Endothelial cell of umbilical vein (primary cell): Measurements from ENCODE around the gene MRPL12. TPM values are rescaled to one million over a fixed set of nuclear protein-coding genes. Genes with fewer than 3 reads are reported as not detected.

Experiments
- BruUV-seq: library from RNA; stranded (reverse); fragments of 400-500 nt; replicated peaks from 2 replicates; lab custom pipeline; 2021; lab: Mats Ljungman, UMichigan
- CTCF ChIA-PET: fragments of 300-600, 350-600 bp; sonication (Branson Sonifier 250); formaldehyde crosslinking; loops from one replicate; lab custom pipeline; 2021; ENCODE audit warnings: antibody characterized with exemption, inconsistent platforms; lab: Charles Lee
- POLR2A ChIA-PET: fragments of 300-600, 350-600 bp; sonication (Branson Sonifier 250); formaldehyde crosslinking; loops from one replicate; lab custom pipeline; 2021; ENCODE audit warnings: antibody characterized with exemption, inconsistent platforms; lab: Charles Lee
- DNase-seq: peaks from one replicate; pipeline ENCODE4 v3.0.0-alpha.2; 2011; ENCODE audit warnings: low read depth, low spot score
- FAIRE-seq: peaks from 2 replicates; lab custom pipeline; 2011; peaks lifted over from hg19 to GRCh38; lab: Jason Lieb, UNC
- H2AFZ ChIP-seq: 2 replicates; pipeline ENCODE4 v1.6.0; 2012; ENCODE audit warnings: low read depth, low read length, control low read depth, inconsistent platforms
- H3K27ac ChIP-seq: 2 replicates; pipeline ENCODE4 v1.5.1; 2011; ENCODE audit warnings: low read depth, mild to moderate bottlenecking, control low read depth, low read length, moderate library complexity; ENCODE audit not compliant: insufficient read depth
- H3K27me3 ChIP-seq, 2 experiments: 2 replicates each; pipeline versions ENCODE4 v1.6.0 to v1.6.1; 2011; ENCODE audit warnings: low read length in 2 of 2, mixed read lengths in 1 of 2; ENCODE audit not compliant: control insufficient read depth in 2 of 2, insufficient read depth in 2 of 2
- H3K36me3 ChIP-seq, 2 experiments: 2 replicates in 1 of 2; 3 replicates in 1 of 2; pipeline ENCODE4 v1.5.1; 2011; ENCODE audit warnings: low read length in 2 of 2, mild to moderate bottlenecking in 1 of 2, moderate library complexity in 1 of 2; ENCODE audit not compliant: control insufficient read depth in 2 of 2, insufficient read depth in 2 of 2; ENCODE audit errors: extremely low read depth in 1 of 2
- H3K4me1 ChIP-seq: 3 replicates; pipeline ENCODE4 v1.5.1; 2011; ENCODE audit warnings: mild to moderate bottlenecking, low read length; ENCODE audit not compliant: control insufficient read depth, insufficient read depth; ENCODE audit errors: extremely low read depth
- H3K4me2 ChIP-seq: 2 replicates; pipeline ENCODE4 v1.6.1; 2011; ENCODE audit warnings: low read length, control low read depth, mixed read lengths; ENCODE audit not compliant: insufficient read depth
- H3K4me3 ChIP-seq, 3 experiments: fragments of 200-600 bp in 1 of 3; sonication (generic), shearing (Covaris generic) in 1 of 3; replicated peaks in 1 of 3; 2 replicates each; pipeline ENCODE4 v1.5.1; 2011 to 2016; ENCODE audit warnings: control low read depth in 3 of 3, low read length in 3 of 3, mild to moderate bottlenecking in 2 of 3, inconsistent platforms in 1 of 3, low read depth in 1 of 3, moderate library complexity in 1 of 3; ENCODE audit not compliant: insufficient read depth in 1 of 3
- H3K79me2 ChIP-seq: 2 replicates; pipeline ENCODE4 v1.6.0; 2012; ENCODE audit warnings: low read length, inconsistent platforms; ENCODE audit not compliant: control insufficient read depth, insufficient read depth
- H3K9ac ChIP-seq: replicated peaks from 2 replicates; pipeline ENCODE3; 2011; ENCODE audit warnings: low read length, control low read depth; ENCODE audit not compliant: insufficient read depth; ENCODE audit errors: extremely low read depth
- H3K9me1 ChIP-seq: replicated peaks from 3 replicates; pipeline ENCODE4 v1.6.0; 2011; ENCODE audit warnings: mild to moderate bottlenecking, low read length; ENCODE audit not compliant: control insufficient read depth, insufficient read depth; ENCODE audit errors: extremely low read depth
- H3K9me3 ChIP-seq: replicated peaks from 2 replicates; pipeline ENCODE4 v1.5.1; 2012; ENCODE audit warnings: low read length, inconsistent platforms; ENCODE audit not compliant: control insufficient read depth, insufficient read depth
- H4K20me1 ChIP-seq: replicated peaks from 2 replicates; pipeline ENCODE3; 2011; ENCODE audit warnings: mild to moderate bottlenecking, low read length; ENCODE audit not compliant: control insufficient read depth, insufficient read depth; ENCODE audit errors: extremely low read depth
- EZH2 ChIP-seq: IDR thresholded peaks from 2 replicates; pipeline ENCODE4 v1.6.1; 2012; ENCODE audit warnings: borderline replicate concordance, low read depth, mild to moderate bottlenecking, moderate library complexity, low read length, inconsistent platforms; ENCODE audit not compliant: severe bottlenecking
- FOS ChIP-seq: IDR thresholded peaks from 2 replicates; pipeline ENCODE4 v1.6.1; 2011; ENCODE audit warnings: mild to moderate bottlenecking, low read length, moderate library complexity, borderline replicate concordance; ENCODE audit not compliant: insufficient read depth
- GATA2 ChIP-seq: IDR thresholded peaks from 2 replicates; pipeline ENCODE4 v1.7.0; 2011; ENCODE audit warnings: low read depth, mild to moderate bottlenecking, moderate library complexity, mixed read lengths, low read length; ENCODE audit not compliant: insufficient read length, insufficient read depth
- JUN ChIP-seq: IDR thresholded peaks from 2 replicates; pipeline ENCODE4 v1.6.1; 2011; ENCODE audit warnings: borderline replicate concordance, low read depth; ENCODE audit not compliant: insufficient read length, insufficient read depth
- MYC ChIP-seq: IDR thresholded peaks from one replicate; pipeline ENCODE4 v1.6.1; 2011; ENCODE audit warnings: mild to moderate bottlenecking, low read depth, low read length
- POLR2A ChIP-seq: IDR thresholded peaks from 2 replicates; pipeline ENCODE4 v1.6.1; 2012; ENCODE audit warnings: low read depth, mild to moderate bottlenecking, control low read depth, low read length
- POLR2AphosphoS5 ChIP-seq: IDR thresholded peaks from 2 replicates; pipeline ENCODE4 v1.6.1; 2012; ENCODE audit warnings: low read depth, mild to moderate bottlenecking, control low read depth, low read length, moderate library complexity; ENCODE audit not compliant: insufficient read depth
- dilution Hi-C: fragments of 300-500 bp; cut with MboI; formaldehyde crosslinking; loops from one replicate; pipeline ENCODE4 v1.15.0; 2019; ENCODE audit warnings: low sequenced_read_pairs; ENCODE audit not compliant: extremely low pct_ligation_motif_present
- intact Hi-C: fragments of 100-400 bp; cut with micrococcal nuclease; formaldehyde crosslinking; loops from one replicate; pipeline ENCODE4 v1.10.0; 2022
- polyA plus RNA-seq, 4 experiments: library from polyadenylated mRNA; depleted of rRNA in 3 of 4; stranded (reverse) in 3 of 4; unstranded in 1 of 4; fragments of >200 nt; gene quantifications; 2 replicates each; pipeline versions ENCODE4 v1.2.1 to v1.2.3, GENCODE V29; 2011 to 2012; ENCODE audit warnings: missing spikeins in 1 of 4
- total RNA-seq: library from RNA; stranded (reverse); gene quantifications from 2 replicates; pipeline ENCODE4 v1.2.3, GENCODE V29; 2021
- TF ChIP-seq, protein P1 (sequence below), 2 donors: IDR thresholded peaks; 1 replicate in 1 of 2; 2 replicates in 1 of 2; pipeline ENCODE4 v1.5.1; 2011; ENCODE audit warnings: low read length in 2 of 2, mild to moderate bottlenecking in 2 of 2, moderate library complexity in 2 of 2, control low read depth in 1 of 2, inconsistent platforms in 1 of 2, low read depth in 1 of 2; ENCODE audit not compliant: insufficient read depth in 1 of 2; ENCODE audit errors: extremely low read depth in 1 of 2
- TF ChIP-seq, protein P2 (sequence below): IDR thresholded peaks from 2 replicates; pipeline ENCODE4 v1.6.1; 2011; ENCODE audit not compliant: insufficient read depth, insufficient read length

MRPL12 gene
- total and polyA plus RNA-seq, 2 donors (not counting 3 experiments of a cell fraction or from before 2014, with no cell fraction given), result 91.9 to 99.9 TPM

DNA sequence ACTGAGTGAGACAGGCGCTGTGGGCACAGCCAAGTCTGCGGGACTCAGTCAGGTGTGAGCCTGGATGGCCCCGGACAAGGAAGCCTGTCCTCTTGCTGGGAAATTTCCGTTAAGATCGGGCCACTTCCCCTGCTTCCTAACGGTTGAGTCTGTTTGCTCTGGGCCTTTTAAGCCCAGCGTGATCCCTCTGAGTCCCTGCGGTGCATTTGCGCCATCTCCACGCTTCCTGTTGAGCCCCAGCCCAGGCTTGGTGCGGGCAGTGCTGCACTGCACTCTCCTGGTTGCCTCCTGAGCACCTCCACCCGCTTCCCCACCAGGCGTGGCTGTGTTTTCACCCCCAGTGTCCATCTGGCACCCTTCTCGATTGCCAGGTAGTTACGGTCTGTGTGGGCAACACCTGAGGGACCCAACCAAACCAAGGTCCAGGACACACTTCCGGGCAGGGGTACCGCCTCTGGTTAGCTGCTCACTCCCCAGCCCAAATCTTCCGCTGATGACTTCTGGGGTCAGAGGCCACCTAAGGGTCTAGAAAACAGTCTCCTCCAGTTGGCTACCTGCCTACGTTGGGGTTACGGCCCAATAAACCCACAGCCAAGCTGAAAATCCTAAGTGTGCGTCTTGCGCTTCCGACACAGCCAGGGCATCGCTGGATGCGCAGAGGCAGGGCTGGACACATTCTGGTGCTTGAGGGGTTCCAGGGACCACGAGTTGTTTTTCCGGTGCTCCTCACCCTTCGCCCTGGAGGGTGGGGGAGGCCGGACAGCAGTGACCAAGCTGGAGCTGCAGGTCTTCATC lies 7.5 kb downstream of the MRPL12 start:
- Histone ChIP-seq H3K4me2 (no peak overlapping the region), H3K9ac (no peak overlapping the region), H3K4me3 (no peak overlapping the region), H3K27me3 (no peaks in the 10 kb centered on the region), H3K9me3 (no peaks in the 10 kb centered on the region), H3K79me2 (no peaks in the 10 kb centered on the region), H3K4me1 (peaks cover 18% of the 10 kb centered on the region), H4K20me1 (no peaks in the 10 kb centered on the region), H2AFZ (no peak overlapping the region), H3K9me1 (no peaks in the 10 kb centered on the region), H3K27ac (no peak overlapping the region), H3K36me3 (peaks cover 3 to 10% of the 10 kb centered on the region in 2 experiments)
- BruUV-seq, result no TSS peak
- intact Hi-C loops, result loop anchor here (1.0 kb wide), 1 partner anchor 27 kb away; the partner anchor contains the start of gene ARL16
- DNase-seq (no peak), FAIRE-seq (no peak)
- ChIA-PET CTCF (no interaction called here), POLR2A (no interaction called here)
- dilution Hi-C loops, result no loop called here
- TF ChIP-seq, protein P1, sequence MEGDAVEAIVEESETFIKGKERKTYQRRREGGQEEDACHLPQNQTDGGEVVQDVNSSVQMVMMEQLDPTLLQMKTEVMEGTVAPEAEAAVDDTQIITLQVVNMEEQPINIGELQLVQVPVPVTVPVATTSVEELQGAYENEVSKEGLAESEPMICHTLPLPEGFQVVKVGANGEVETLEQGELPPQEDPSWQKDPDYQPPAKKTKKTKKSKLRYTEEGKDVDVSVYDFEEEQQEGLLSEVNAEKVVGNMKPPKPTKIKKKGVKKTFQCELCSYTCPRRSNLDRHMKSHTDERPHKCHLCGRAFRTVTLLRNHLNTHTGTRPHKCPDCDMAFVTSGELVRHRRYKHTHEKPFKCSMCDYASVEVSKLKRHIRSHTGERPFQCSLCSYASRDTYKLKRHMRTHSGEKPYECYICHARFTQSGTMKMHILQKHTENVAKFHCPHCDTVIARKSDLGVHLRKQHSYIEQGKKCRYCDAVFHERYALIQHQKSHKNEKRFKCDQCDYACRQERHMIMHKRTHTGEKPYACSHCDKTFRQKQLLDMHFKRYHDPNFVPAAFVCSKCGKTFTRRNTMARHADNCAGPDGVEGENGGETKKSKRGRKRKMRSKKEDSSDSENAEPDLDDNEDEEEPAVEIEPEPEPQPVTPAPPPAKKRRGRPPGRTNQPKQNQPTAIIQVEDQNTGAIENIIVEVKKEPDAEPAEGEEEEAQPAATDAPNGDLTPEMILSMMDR (IDR thresholded peaks at IDR 0.05; ENCODE audit: extremely low read depth in 1 of 2, insufficient read depth in 1 of 2, low read depth in 1 of 2, low read length in 2 of 2), result no peak
- TF ChIP-seq POLR2A, result no peak
- no peak for TF ChIP-seq GATA2
- TF ChIP-seq POLR2AphosphoS5, result no peak
- TF ChIP-seq, protein P2, sequence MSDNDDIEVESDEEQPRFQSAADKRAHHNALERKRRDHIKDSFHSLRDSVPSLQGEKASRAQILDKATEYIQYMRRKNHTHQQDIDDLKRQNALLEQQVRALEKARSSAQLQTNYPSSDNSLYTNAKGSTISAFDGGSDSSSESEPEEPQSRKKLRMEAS, result no peak
- TF ChIP-seq EZH2, result no peak
- no peak for TF ChIP-seq MYC
- no peak for TF ChIP-seq JUN
- no peak for TF ChIP-seq FOS
